ENCODE results near the gene SNX2.

The SNX2 gene

DNA sequence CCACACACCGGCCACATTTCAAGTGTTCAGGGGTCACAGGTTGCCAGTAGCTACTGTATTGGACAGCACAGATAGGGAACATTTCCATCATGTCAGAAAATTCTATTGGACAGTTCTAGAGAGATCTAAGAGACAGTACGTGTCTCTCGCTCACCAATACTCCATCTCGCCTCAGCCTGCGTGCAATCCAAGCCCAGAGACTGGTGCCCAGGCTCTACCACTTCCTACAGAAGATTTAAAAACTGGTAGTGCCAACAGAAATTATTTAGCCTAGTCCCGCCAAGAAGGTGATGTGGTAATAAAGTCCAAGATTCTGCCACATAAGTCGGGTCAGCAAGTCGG is 390 bp upstream of the SNX2 start:
- no peak for DNase-seq

DNA sequence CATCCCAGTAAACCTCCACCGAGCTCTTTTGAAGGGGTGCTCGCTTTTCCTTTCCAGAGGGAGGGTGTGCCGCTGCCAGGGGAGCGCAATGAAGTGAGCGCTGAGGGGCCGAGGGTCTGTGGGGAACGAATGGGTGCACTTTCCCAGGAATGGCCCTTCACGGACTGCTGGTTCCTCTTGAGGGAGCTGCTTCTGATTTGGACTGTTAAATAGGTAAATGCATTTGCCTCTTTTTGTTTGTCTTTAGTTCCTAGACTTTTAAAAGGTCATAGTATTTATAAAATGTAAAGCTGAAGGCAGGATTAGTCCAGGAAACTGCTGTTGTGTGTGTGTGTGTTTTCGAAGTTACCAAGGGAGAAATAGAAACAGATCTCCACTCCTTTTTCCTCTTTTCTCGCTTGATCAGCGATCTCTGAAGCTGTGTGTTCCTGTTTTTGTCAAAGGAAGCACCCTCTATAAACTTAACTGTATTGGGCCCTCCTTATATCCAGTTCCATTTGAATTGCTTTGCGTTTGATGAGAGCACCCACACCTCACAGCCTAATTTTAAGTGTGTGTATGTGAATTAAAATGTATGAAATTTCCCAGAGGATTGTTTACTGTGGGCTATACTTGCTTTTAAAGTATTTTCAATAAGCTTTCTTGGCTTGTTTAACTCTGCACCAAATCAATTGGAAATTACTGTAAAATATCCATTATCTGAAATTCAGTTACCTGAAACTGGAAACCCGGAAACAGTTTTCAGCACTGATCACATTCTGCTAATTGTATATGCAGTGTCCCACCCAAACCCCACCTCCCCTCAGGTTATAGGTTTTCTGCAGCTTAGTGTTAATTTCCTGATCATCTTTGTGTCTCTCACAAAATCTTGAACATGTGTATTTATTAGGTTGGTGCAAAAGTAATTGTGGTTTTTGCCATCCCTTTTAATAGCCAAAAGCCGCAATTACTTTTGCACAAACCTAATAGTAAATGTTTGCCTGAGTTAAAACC is 966 bp downstream of the SNX2 start:
- no peak for DNase-seq

DNA sequence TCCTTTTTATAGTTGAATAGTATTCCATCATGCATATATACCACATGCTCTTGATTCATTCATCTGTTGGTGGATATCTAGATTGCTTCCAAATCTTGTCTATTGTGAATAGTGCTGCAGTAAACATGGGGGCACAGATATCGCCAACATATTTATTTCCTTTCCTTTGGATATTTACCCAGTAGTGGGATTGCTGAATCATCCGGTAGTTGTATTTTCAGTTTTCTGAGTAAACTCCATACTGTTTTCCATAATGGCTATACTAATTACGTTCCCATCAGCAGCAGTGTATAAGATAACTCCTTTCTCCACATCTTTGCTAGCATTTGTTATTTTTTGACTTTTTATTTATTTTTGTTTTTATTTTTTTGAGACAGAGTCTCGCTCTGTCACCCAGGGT is 3.3 kb downstream of the SNX2 start:
- no peak for DNase-seq

DNA sequence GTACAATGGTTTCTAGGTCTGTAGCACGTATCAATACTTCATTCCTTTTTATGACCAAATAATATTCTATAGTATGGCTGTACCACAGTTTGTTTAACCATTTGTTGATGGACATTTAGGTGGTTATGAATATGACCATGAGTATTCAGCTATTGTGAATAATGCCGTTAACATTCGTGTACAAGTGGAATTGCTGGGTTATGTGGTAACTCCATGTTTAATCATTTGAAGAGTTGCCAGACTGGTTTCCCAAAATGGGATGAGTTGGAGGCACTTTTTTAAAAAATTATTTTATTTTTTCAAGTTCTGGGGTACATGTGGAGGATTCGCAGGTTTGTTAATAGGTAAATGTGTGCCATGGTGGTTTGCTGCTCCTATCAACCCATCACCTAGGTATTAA is 4.6 kb downstream of the SNX2 start:
- DNase-seq = no peak

DNA sequence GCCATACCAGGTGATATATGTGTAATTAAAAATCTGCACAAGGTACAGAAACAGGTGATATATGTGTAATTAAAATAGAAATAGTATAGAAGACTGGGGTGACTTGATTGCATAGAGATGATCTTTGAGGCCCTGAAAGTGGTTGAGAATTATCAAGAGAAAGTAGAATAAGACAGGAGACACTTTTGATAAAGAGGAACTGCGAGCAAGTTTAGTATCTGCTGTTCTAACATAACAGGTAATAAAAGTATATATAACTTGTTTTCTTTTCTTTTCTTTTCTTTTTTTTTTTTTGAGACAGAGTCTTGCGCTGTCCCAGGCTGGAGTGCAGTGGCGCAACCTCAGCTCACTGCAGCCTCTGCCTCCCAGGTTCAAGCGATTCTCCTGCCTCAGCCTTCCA is 5.4 kb downstream of the SNX2 start:
- no peak for DNase-seq

DNA sequence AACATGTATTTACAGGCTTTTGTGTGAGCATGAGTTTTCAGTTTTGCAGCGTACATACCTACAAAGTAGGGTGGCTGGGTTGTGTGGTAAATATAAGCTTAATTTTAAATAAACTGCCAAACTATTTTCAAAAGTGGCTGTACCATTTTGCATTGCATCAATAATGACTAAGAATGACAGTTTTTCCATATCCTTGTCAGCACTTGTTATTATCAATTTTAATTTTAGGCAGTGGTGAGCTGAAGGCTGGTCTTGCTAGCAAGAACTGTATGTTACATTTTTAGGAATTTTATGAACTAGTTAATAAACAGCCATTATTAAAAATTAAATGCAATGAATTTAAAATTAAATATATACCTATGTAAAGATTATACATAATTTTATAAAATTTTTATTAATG is 6.6 kb downstream of the SNX2 start:
- DNase-seq = no peak

DNA sequence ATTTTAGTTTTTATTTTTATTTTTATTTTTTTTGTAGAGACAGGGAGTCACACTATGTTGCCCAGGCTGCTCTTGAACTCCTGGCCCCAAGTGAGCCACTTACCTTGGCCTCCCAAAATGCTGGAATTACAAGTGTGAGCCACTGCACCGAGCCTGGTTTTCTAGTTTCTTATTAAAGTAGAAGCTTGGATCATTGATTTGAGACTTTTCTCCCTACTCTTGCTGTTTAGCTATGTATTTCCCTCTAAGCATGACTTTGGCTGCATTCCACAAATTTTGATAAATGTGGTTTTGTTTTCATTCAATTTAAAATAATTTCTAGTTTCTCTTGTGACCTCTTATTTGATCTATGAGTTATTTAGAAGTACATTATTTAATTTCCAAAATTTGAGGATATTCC is 10.4 kb downstream of the SNX2 start:
- no peak for DNase-seq

DNA sequence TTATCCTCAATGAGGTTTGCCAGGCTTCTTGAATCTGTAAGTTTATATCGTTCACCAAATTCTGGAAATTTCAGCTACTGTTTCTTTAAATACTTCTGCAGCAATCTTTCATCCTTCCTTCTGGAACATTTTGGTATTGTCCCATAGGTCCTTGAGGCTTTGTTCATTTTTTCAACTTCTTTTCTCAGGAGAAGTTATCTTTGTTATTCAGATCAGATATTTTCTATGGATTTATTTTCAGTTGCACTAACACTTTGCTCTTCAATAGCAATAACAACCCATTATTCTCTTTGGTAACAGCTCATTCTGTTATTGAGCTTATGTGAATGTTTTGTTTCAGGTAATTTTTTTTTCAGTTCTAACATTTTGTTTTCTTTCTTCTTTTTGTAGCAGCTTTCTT is 13.5 kb downstream of the SNX2 start:
- DNase-seq = no peak

DNA sequence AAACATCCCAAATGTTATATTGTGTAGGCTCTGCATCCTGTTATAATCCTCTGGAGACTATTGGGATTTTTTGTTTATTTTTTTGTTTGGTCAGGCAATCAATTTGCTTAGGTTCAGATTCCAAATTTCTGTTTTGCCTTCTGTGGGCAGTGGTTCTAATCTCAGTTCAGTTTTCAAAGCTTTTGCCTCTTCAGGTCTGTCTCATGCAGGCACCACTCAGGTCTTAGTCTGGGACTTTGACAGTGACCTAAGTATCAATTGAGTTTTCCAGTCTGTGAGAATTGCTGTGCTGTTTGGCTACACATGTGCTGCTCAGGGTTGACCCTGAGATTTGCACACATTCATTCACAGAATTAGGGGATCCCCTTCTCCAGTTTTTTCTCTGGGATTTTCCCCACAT is 14.1 kb downstream of the SNX2 start:
- no peak for DNase-seq

DNA sequence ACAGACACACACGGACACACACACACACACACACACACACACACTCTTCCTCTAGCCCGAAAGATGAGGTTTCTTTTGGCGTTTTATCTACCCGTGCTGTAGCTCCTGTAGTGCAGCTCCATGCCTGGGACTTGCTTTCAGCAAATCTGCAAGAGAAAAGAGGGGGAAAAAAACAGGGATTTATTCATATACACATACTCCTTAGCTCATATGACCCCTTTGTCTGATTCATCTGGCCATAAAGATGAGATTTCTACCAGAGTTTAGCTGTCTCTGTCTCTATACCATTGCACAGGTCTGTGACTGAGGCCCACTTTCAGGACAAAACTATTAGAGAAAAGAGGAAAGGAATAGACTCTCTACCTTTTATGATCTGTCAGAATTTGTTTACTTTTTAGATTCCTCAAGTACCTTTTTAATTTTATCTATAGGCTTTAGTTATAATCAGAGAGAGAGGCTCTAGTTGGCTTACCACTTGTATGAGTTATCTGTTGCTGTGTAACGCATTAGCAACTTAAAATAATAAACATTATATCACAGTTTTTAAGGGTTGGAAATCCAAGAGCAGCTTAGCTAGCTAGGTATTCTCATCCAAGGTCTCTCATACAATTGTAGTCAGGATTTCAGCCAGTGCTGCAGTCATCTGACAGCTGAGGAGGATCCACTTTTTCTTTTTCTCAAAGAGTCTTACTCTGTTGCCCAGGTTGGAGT is 14.7 kb downstream of the SNX2 start:
- no peak for DNase-seq

DNA sequence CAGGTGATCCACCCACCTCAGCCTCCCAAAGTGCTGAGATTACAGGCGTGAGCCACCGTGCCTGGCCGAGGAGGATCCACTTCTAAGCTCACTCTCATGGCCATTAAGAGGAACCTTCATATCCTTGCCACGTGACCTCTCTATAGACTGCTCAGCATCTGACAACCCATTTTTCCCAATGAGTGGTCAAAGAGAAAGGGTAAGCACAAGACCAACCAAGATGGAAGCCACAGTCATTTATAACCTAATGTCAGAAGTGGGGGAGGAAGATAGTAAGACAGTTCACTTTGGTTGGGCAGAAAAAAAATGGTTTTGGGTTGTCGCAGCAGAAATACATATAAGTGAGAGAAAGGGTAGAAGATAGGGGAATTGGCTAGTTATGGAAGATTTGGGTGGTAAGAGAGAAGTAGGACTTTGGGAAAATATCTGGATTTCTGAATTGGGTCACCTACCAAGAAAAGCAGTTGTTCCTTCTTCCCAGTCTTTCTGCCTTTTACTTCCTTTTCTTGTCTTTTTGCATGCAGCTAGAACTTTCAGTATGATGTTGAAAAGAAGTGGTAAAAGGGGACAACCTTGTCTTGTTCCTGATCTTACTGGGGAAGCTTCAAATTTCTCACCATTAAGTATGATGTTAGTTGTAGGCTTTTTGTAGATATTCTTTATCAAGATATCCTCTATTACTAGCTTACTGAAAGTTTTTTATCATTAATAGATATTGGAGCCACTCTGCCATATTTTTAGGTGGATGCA is 15.6 kb downstream of the SNX2 start:
- no peak for DNase-seq

DNA sequence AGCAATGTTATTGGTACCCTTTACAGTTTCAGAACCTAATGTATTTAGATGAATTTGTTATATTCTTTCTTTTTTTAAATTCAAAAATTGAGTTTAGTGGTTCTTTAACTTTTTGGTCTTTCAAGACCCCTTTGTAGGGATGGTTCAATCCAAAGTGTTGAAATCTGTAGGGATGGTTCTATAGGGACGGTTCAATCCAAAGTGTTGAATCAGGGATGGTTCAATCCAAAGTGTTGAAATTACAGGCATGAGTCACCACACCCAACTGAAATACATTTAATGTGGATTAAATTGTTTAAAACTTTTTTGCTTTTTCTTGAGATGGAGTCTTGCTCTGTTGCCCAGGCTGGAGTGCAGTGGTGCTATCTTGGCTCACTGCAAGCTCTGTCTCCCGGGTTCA is 30.6 kb downstream of the SNX2 start:
- no peak for DNase-seq

DNA sequence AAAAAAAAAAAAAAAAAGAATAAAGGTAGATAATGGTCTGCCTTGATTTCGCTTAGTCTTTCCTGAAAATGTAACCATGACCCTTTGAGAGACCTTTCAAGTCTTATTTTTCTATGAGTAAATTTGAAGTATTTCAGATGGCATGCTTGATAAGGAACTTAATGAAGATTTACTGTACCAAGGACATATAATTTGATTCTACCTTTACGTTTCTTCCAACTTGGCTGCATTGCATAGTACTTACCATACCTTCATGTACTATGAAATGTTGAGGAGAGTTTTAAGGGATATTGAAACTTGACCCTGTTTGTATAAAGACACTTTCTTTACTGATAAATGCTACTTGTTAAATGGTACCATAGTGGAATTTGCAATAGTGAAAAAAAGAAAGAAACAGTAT is 35.5 kb downstream of the SNX2 start:
- DNase-seq = no peak

DNA sequence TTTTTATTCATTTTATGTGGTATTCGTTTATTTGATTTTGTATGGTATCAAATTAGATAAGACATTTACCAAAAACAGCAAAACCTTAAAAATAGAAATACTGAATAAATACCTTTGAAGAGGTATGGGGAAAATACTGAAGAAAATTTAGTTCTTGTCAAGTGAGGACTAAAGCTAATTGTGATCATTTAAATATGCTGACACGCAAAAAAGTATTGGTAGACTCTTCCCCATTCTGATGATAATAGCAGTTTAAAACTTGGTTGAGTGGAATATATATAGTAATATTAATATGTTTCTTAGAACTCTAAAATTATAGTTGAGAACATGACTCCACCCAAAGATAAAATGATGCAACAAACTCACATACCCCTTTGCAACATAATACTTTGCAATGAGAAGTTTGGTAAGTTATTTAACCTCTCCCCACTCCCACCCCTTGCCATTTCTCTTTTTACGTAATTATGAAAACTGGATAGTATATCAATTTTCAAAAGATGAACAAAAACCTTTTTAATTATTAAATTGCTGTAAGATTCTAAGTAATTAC is 40.4 kb downstream of the SNX2 start:
- DNase-seq = no peak

DNA sequence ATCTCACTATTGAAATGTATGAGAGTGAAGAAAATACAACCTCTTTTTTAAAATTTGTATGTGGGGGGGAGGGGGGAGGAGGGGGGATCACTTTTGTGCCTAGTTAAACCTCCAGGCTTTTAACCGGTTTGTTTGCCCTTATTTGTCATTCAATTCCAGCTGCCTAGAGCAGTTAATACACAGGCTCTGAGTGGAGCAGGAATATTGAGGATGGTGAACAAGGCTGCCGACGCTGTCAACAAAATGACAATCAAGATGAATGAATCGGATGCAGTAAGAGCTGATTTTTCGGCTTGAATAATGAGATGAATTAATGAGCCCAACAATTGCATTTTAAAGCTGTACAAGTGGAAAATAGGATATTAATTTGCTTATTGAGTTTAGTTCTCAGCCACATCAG is 41.9 kb downstream of the SNX2 start:
- no peak for DNase-seq

DNA sequence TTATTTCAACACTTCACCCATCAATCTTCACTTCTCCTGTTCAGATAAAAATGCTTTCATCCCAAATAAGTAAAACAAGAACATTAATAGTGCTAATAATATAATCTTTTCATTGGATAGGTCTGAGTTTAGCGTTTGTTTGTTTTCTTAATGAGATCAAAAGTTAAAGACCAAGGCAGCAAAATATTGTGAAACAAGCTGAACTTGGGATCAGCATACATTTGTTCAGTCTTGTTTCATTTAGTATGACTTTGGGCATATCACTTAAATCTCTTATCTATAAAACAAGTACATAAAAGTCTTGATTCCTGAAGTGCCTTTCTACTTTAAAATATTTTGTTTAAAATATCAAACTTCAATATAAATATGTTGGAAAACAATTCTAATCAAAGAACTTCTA is 57.1 kb downstream of the SNX2 start:
- DNase-seq = no peak

DNA sequence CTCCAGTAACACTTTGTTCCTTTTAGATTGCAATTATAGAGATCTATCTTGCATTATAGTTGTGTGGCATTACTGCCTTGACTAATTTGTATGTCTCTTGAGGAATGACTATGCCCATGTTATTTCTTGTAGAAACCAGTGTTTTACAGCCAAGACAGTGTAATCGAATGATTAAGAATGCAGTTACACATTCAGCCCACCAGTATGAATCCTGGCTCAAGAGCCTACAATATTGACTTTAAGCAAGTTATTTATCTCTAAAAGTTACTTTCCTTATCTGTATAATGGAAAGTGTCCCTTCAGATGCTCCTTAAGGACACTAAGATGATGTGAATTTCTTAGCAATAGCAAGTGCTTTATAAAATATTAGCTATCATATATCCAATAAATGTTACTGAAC is 60.8 kb downstream of the SNX2 start:
- no peak for DNase-seq

DNA sequence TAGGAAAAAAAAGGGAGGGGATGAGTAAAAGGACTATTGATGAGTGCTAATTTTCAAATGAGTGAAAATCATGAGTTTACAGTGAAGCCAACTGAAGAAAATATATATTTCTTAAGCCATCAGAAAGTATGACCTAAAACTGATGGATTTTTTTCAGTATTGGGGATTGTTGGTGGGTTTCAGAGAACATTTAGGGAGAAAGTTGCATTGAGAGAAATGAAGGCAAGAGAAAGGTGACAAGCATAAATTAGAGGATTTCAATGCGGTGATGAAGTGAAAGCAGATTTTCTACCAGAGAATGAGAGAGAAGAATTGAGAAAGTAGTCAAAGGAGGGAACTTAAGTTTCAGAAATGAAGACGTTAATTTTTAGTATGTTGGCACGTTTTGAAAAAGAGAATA is 62.1 kb downstream of the SNX2 start:
- no peak for DNase-seq

DNA sequence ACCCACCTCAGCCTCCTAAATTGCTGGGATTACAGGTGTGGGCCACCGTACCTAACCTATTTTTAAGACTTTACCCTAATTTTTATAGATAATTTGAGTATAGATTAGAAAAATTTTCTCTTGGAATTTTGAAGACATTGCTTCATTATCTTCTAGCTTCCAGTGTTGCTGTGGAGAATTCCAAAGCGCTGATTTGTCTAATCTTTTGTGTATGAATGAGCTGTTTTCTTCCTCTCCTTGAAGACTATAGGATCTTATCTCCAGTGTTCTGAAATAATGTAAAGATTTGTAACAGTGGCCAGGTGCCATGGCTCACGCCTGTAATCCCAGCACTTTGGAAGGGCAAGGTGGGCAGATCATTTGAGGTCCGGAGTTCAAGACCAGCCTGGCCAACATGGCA is 64.9 kb downstream of the SNX2 start:
- DNase-seq = no peak

DNA sequence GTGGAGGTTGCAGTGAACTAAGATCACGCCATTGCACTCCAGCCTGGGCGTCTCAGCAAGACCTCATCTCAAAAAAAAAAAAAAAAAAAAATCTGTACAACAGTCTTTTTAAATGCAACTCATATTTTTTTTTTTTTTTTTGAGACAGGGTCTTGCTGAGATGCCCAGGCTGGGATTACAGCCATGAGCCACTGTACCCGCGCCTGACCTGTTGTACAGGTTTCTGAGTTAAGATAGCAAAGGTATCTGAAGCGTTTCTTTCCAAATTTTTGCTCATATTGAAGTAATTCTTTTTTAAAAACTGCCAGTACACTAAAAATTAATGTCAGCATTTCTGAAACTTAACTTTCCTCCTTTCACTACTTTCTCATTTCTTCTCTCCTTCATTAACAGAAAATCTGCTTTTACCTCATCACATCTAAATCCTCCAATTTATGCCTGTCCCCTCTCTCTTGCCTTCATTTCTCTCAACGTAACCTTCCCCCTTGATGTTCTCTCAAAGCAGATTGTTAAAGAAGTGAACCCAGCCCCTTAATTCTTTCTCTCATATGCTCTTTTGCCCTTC is 67.2 kb downstream of the SNX2 start:
- DNase-seq = no peak

DNA sequence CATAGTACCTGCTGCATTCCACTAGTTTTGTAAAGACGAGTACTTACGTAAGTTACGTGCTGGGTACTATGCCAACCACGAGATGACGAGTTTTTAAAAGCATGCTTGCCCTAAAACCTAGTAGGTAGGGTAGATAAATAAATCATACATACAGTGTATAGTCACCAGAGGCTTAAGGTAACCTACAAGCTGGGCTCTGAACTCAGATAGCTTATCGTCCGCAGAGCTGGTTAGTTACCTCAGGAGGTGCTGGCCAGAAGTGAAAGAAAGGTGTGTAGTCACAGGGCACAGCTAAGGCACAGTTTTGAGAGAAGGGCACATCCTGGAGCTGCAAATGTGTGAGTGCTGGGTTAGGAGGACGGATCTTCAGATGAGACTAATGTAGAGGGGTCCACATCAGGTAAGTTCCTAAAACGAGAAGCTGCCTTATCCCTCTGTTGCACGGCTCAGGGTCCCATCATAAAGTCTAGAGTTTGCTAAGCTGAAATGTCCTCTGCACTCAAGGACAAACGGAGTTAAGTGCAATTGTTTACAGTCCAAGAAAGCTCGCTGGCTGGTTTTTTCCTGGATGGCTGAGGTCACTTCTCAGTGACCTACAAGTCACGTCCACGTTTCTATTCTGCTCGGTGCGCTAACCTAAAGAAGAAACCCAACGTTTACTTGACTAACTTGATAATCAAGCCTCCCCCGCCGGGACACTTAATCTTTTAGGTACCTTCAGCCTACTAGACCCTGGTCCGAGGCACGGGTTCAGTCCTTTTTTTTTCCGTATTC is 69.4 kb downstream of the SNX2 start:
- no peak for DNase-seq

DNA sequence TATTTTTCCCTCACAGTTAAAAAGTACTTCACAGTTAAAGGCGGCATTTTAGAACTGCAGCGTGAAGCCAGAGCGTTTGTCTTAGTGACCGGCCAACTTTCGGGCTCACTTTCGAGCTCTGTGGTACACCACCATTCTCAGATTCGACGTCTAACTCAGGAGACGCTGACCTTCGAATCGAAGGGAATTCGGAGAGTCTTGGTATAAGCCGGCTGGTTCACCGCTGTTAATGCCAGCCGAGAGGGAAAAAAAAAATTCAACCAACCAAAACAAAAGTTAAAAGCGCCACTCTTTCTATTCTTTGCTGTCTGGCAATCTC is 70.0 kb downstream of the SNX2 start:
- DNase-seq = no peak

All from activated CD4-positive, alpha-beta T cell treated with anti-CD3 and anti-CD28 coated beads for 1 hour (primary cell).